GM12801 (cell line): Measurements from ENCODE around the gene SNAPC3.

Source experiments
- TF ChIP-seq, protein P1 (sequence below): IDR thresholded peaks from one replicate; pipeline ENCODE4 v1.5.1; 2011; ENCODE audit warnings: control low read depth; ENCODE audit not compliant: insufficient read length; ENCODE audit errors: extremely low read depth

Gene SNAPC3

DNA sequence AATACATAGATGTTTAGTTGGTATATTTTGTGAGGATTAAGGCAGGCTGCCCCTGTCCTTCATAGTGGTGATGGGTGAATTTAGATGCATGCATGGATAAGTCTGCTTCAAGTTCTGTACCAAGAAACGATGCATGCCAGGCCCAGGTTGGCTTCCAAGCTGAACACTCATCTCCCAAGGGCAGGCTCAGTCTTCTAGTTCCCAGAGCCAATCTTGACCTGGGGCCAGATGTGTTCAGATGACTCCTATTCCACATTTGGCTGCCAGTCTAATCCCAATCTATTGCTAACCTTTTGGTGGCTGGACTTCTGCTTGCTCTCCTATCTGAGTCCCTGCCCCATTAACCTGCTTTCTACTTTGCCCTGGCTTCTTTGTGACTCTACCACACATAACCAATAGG, 18.5 kb upstream of the SNAPC3 start:
- TF ChIP-seq, protein P1, sequence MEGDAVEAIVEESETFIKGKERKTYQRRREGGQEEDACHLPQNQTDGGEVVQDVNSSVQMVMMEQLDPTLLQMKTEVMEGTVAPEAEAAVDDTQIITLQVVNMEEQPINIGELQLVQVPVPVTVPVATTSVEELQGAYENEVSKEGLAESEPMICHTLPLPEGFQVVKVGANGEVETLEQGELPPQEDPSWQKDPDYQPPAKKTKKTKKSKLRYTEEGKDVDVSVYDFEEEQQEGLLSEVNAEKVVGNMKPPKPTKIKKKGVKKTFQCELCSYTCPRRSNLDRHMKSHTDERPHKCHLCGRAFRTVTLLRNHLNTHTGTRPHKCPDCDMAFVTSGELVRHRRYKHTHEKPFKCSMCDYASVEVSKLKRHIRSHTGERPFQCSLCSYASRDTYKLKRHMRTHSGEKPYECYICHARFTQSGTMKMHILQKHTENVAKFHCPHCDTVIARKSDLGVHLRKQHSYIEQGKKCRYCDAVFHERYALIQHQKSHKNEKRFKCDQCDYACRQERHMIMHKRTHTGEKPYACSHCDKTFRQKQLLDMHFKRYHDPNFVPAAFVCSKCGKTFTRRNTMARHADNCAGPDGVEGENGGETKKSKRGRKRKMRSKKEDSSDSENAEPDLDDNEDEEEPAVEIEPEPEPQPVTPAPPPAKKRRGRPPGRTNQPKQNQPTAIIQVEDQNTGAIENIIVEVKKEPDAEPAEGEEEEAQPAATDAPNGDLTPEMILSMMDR, result no peak

DNA sequence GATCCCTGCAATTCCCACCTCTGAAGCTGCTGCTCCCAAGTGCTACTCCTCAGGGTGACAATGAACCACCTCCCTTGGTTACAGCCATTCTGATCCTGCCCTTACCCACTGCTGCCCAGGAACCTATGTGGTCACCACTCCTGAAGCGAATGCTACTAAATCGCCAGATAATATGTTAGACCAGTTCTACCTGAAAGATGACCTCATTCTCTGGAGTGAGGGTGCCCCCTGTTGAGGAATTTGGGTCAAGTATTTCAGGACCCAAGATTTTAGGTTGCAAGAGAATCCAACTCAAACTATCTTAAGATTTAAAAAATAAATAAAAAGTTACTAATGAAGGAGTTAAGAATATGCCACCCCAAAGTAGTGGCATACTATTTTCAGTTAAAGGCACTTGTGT, 5.8 kb upstream of the SNAPC3 start:
- TF ChIP-seq, protein P1, result no peak

- TF ChIP-seq, protein P1, result no peak
These were observed 5.0 kb upstream of the SNAPC3 start for GRCh38 chr9:15417626-15418025.

- TF ChIP-seq, protein P1, result no peak
These were observed 1.9 kb upstream of the SNAPC3 start for GRCh38 chr9:15420796-15421195.

DNA sequence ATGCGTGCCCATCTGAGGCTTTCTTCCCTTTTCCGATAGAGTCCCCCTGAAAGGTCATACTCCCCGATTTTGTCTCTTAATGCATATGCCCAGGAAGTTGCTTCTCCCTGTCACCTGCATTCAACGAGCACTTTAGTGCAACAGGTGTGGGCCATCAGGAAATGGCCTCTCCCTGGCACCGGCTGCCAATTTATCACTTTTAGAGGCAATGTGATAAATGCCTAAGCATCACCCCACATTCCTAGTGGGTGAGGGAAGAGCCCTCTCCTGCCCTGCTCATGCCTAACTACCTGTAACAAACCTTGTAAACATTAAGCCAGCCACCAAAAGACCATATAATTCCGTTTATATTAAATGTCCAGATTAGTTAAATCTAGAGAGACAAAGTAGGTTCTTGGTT, 1.1 kb upstream of the SNAPC3 start:
- TF ChIP-seq, protein P1, result no peak

GRCh38 chr9:15421990-15422371, 695 bp upstream of the SNAPC3 start:
- TF ChIP-seq, protein P1, result no peak

- TF ChIP-seq, protein P1, result no peak
These were observed 732 bp downstream of the SNAPC3 start for GRCh38 chr9:15423231-15423985.
